ENCODE data around the gene ABHD11.

DNA sequence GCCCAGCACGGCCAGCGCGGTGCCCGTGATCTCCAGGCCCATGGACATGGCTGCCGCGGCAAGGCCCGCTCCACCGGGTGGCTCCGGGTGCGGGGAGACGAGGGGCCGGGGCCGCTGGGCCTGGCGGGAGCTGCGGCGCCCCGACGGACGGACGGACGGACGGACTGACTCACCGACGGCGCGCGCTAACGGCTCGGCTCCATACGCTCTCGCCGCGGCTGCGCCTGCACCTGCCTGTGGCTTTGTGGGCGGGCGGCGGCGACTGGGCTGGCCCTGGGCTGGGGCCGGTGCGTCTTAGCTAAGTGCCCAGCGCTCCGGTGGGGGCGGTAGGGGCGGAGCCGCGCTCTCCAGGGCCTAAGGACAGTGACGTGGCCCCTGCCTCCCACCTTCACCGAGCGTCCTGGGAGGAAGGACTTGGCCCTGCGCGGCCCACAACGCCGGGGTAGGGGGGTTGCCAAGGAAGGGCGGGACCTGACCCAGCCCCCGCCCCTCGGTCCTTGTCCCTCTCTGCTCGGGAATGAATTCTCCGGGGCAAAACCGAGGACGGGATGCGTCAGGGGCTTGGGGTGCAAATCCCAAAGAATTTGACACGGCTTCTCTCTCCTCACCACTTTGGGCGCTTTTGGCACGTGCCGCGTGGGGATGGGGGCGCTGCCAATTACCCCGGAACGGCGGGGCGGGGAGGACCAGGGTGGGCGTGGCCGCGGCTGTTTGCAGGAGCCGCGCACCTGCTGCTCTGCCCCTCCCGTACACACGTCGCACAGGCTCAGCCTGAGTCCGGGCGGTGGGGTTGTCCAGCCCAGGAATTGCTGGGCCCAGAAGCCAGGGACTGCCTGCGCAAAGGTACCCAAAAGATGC, 31.6 kb upstream of the ABHD11 start, which contains the start of gene CLDN3:
- TF ChIP-seq CTCF (conservative IDR thresholded peaks at IDR 0.05 in 1 of 2, IDR thresholded peaks at IDR 0.05 in 1 of 2; ENCODE audit: low read depth in 1 of 2, low read length in 2 of 2) = no peak
- peak; percentile 42 for TF ChIP-seq EZH2 (IDR thresholded peaks at IDR 0.05; ENCODE audit: low read length, missing control alignments)
